Thymus (tissue), 11 donors: ENCODE results near the gene RITA1. TPM values are rescaled to one million over a fixed set of nuclear protein-coding genes. Genes with fewer than 3 reads are reported as not detected.

Experiments used
- DNase-seq, 9 donors: peaks; one replicate each; pipeline ENCODE4 v3.0.0-alpha.2; 2013; ENCODE audit warnings: low spot score in 9 of 9, low read depth in 6 of 9, missing footprints in 1 of 9
- H3K27ac ChIP-seq, 2 donors: one replicate each; pipeline ENCODE4 v1.5.1; 2013; ENCODE audit warnings: control low read depth in 1 of 2, low read depth in 1 of 2, low read length in 1 of 2, mild to moderate bottlenecking in 1 of 2, moderate library complexity in 1 of 2
- H3K27me3 ChIP-seq, 2 donors: one replicate each; pipeline ENCODE4 v1.5.1; 2013; ENCODE audit warnings: low read length in 1 of 2; ENCODE audit not compliant: control insufficient read depth in 2 of 2, insufficient read depth in 1 of 2
- H3K36me3 ChIP-seq, 2 donors: one replicate each; pipeline ENCODE4 v1.5.1; 2013; ENCODE audit warnings: low read length in 1 of 2, mild to moderate bottlenecking in 1 of 2, moderate library complexity in 1 of 2; ENCODE audit not compliant: control insufficient read depth in 2 of 2, insufficient read depth in 2 of 2
- H3K4me1 ChIP-seq, 2 donors: one replicate each; pipeline ENCODE4 v1.5.1; 2013; ENCODE audit warnings: low read length in 2 of 2; ENCODE audit not compliant: control insufficient read depth in 2 of 2, insufficient read depth in 2 of 2
- H3K4me3 ChIP-seq, 2 donors: one replicate each; pipeline ENCODE4 v1.5.1; 2013; ENCODE audit warnings: low read length in 2 of 2, control low read depth in 1 of 2, mild to moderate bottlenecking in 1 of 2
- H3K9me3 ChIP-seq, 2 donors: one replicate each; pipeline ENCODE4 v1.5.1; 2013; ENCODE audit warnings: low read length in 1 of 2, mild to moderate bottlenecking in 1 of 2; ENCODE audit not compliant: control insufficient read depth in 2 of 2, insufficient read depth in 1 of 2
- WGBS: extraction: QIAGEN DNeasy Blood & Tissue Kit; methylation state at CpG from one replicate; pipeline ENCODE4 v1.1.7; 2013; 5-methylcytosine and 5-hydroxymethylcytosine counted together
- polyA plus RNA-seq: library from polyadenylated mRNA; stranded (reverse); fragments of 200-250 nt; gene quantifications from one replicate; pipeline ENCODE4 v1.2.3, GENCODE V29; 2013
- total RNA-seq: library from RNA; stranded (reverse); fragments of 120-200 nt; gene quantifications from one replicate; pipeline ENCODE4 v1.2.4, GENCODE V29; 2013
- donor health status: healthy.

Gene RITA1
- total and polyA plus RNA-seq, 2 donors = 8.5 to 18.3 TPM

DNA sequence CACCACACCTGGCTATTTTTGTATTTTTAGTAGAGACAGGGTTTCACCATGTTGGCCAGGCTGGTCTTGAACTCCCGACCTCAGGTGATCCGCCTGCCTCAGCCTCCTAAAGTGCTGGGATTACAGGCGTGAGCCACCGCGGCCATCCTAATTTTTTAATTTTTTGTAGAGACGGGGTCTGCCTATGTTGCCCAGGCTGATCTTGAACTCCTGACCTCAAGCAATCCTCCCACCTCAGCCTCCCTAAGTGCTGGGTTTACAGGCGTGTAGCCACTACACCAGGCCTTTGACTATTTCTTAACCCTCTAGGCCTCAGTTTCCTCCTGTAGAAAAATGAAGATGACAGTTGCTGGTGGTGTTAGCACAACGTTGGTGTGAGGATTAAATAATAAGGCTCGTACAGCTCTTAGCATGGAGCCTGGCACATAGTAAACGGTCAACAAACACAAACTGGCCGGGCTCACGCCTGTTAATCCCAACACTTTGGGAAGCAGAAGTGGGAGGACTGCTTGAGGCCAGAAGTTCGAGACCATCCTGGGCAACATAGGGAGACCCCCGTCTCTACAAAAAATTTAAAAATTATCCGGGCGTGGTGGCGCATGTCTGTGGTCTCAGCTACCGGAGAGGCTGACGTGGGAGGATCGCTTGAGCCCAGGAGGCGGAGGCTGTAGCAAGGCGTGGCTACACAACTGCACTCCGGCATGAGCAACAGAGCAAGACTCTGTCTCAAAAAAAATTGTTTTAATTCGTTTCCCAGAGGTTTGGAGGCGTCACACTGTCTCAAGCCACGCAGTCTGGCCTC, 1.2 kb upstream of the RITA1 start:
- Histone ChIP-seq H3K4me3 (peak overlapping the region; percentile 70 to 99), H3K36me3 (peaks cover 20 to 24% of the 10 kb centered on the region in 2 donors), H3K4me1 (peaks cover 14 to 17% of the 10 kb centered on the region in 2 donors), H3K27me3 (no peaks in the 10 kb centered on the region), H3K9me3 (no peaks in the 10 kb centered on the region), H3K27ac (peak overlapping the region; percentile 47 to 90)
- DNase-seq = no peak
- WGBS = 36% methylated on average over 26 of the region's 26 CpGs

DNA sequence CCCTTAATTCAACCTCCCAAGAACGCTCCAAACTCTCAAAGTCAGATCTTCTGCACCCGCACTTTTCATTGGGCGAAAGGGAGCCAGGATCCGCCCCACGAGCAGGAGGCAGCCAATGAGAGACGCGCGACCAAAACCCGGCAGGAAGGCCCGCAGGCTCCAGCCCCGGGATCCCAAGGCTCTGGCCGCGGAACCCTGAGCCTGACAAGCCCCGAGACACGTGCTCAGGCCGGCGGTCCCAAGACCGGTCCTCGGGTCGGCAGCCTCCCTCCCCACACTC, 681 bp upstream of the RITA1 start:
- Histone ChIP-seq H3K9me3 (no peaks in the 10 kb centered on the region), H3K27me3 (no peaks in the 10 kb centered on the region), H3K4me1 (peaks cover 14 to 17% of the 10 kb centered on the region in 2 donors), H3K36me3 (peaks cover 19 to 20% of the 10 kb centered on the region in 2 donors), H3K4me3 (peak overlapping the region; percentile 70 to 99), H3K27ac (peak overlapping the region; percentile 83 to 90)
- peak; percentile 86 to 96 (median 88) for DNase-seq
- under 1% methylated on average over 20 of the region's 20 CpGs for WGBS

DNA sequence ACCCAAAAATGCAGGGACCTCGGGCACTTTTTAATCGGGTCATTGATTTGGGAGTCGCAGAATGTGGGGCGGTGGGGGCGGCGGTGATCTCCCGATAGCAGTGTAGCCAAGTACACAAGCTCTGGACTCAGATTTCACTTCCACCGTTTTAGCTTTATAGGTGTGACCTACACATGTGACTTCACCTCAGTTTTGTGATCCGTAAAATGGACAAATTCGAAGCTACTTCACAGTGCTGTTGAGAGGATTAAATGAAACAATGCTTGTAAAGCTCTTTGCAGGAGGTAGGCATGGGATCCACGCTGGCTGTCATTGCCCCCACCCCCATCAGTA, 478 bp downstream of the RITA1 start:
- H3K27ac ChIP-seq = peak overlapping the region in 1 of 2 donors; percentile 90
- 17% methylated on average over 11 of the region's 11 CpGs for WGBS
- H3K4me3 ChIP-seq = peak overlapping the region; percentile 70 to 99
- no peak for DNase-seq
- H3K27me3 ChIP-seq = no peaks in the 10 kb centered on the region
- peaks cover 13% of the 10 kb centered on the region in 2 donors for H3K36me3 ChIP-seq
- peaks cover 14 to 17% of the 10 kb centered on the region in 2 donors for H3K4me1 ChIP-seq
- H3K9me3 ChIP-seq = no peaks in the 10 kb centered on the region

DNA sequence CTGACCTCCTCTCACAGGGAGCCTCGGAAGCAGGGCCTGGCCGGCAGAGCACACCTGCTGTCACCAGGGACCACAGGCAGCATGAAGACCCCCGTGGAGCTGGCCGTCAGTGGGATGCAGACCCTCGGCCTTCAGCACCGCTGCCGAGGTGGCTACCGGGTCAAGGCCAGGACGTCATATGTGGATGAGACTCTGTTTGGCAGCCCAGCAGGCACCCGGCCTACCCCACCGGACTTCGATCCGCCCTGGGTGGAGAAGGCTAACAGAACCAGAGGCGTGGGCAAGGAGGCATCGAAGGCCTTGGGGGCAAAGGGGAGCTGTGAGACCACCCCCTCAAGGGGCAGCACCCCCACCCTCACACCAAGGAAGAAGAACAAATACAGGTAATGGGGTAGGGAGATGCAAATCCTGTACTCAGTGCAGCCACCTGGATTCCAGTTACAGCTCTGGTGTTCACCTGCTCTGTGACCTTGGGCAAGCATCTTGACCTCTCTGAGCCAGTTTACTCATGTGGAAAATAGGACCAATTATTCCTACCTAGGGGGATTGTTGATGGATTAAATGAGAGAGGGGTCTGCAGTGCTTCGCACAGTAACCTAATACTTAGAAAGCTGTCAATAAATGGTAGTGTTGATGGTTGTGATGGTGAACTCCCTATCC, 1.3 kb downstream of the RITA1 start:
- peaks cover 20% of the 10 kb centered on the region in 2 donors for H3K36me3 ChIP-seq

DNA sequence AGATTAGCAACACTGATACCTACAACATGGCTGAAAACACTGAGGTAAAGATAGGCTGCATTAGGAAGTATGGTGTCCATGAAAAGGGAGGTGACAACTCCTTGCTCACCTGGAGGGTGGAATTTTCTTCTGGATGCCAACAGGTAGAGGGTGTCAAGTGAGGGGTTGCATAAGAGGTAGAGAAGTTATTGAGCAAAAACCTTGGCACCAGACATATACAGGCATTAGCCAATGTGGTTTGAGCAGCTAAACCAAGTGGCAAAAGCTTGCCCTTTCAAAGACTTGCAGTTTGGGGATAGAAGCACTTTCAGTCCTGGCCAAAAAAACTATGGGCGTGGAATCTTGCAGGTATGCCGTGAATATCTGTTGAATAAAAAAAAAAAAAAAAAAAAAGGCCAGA, 3.8 kb downstream of the RITA1 start:
- H3K36me3 ChIP-seq = peaks cover 22 to 27% of the 10 kb centered on the region in 2 donors
- 97% methylated on average over 2 of the region's 2 CpGs for WGBS
- no peaks in the 10 kb centered on the region for H3K27me3 ChIP-seq
- peaks cover 9 to 12% of the 10 kb centered on the region in 2 donors for H3K4me1 ChIP-seq
- no peak overlapping the region for H3K27ac ChIP-seq
- no peak overlapping the region for H3K4me3 ChIP-seq
- no peak for DNase-seq
- no peaks in the 10 kb centered on the region for H3K9me3 ChIP-seq

More for the DNA sequence above, 1.3 kb downstream of the RITA1 start:
- 96% methylated on average over 16 of the region's 16 CpGs for WGBS
- Histone ChIP-seq H3K9me3 (no peaks in the 10 kb centered on the region), H3K4me3 (no peak overlapping the region), H3K4me1 (peaks cover 14 to 17% of the 10 kb centered on the region in 2 donors), H3K27ac (no peak overlapping the region), H3K27me3 (no peaks in the 10 kb centered on the region)
- DNase-seq = no peak

DNA sequence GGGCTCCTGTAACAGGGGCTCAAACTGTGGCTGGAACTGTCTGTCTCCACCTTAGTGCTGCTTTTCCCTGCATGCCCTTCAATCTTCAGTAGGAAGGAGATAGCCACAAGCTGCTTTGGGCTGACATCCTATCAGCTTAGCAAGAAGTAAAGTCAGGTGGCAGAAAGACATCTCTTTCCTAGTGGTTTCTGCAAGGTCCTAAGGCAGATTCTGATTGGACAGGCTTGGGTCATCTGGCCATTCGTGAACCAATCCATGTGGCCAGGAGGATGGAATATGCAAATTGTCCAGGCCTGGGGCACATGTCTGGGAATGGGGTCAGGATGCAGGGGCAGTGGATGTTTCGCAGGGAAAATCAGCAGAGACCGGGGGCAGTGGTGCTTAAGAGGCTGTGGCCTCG, 5.2 kb downstream of the RITA1 start:
- H3K4me1 ChIP-seq = peaks cover 8 to 11% of the 10 kb centered on the region in 2 donors
- WGBS = 98% methylated on average over 4 of the region's 4 CpGs
- H3K27ac ChIP-seq = no peak overlapping the region
- no peak for DNase-seq
- H3K9me3 ChIP-seq = no peaks in the 10 kb centered on the region
- no peak overlapping the region for H3K4me3 ChIP-seq
- peaks cover 22 to 27% of the 10 kb centered on the region in 2 donors for H3K36me3 ChIP-seq
- no peaks in the 10 kb centered on the region for H3K27me3 ChIP-seq

GRCh38 chr12:113191227-113191626, 5.7 kb downstream of the RITA1 start:
- DNase-seq = no peak
- Histone ChIP-seq H3K4me1 (peaks cover 7 to 8% of the 10 kb centered on the region in 2 donors), H3K9me3 (no peaks in the 10 kb centered on the region), H3K36me3 (peaks cover 22 to 27% of the 10 kb centered on the region in 2 donors), H3K27ac (no peak overlapping the region), H3K27me3 (no peaks in the 10 kb centered on the region), H3K4me3 (no peak overlapping the region)
- 97% methylated on average over 19 of the region's 19 CpGs for WGBS

DNA sequence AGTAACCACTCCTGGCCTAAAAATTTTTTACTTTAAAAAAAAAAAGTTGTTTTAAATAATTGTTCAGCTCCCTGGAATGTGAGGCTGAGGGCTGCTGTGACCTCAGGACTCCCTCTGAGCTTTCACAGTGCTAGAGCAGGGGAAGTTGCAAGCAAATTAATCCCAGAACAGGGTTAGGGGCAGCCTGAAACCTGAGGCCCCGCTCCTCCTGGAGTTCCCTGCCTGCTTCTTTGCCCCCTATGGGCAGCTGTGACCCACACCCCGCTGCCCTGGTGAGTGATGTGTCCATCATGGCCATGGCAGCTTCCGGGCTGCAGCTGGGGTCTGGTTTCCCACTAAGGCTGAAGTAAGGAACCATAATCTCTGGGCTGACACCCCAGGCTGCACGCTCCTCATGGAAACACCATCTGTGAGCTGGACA, 9.5 kb downstream of the RITA1 start:
- no peak overlapping the region for H3K4me3 ChIP-seq
- no peak overlapping the region for H3K27ac ChIP-seq
- H3K27me3 ChIP-seq = no peaks in the 10 kb centered on the region
- WGBS = 96% methylated on average over 4 of the region's 4 CpGs
- no peaks in the 10 kb centered on the region for H3K9me3 ChIP-seq
- no peaks in the 10 kb centered on the region for H3K4me1 ChIP-seq
- no peak for DNase-seq
- peaks cover 20 to 22% of the 10 kb centered on the region in 2 donors for H3K36me3 ChIP-seq

- no peak overlapping the region for H3K4me3 ChIP-seq
- DNase-seq = no peak
- no peaks in the 10 kb centered on the region for H3K9me3 ChIP-seq
- H3K36me3 ChIP-seq = peaks cover 19 to 22% of the 10 kb centered on the region in 2 donors
- no peaks in the 10 kb centered on the region for H3K4me1 ChIP-seq
- H3K27me3 ChIP-seq = no peaks in the 10 kb centered on the region
- H3K27ac ChIP-seq = no peak overlapping the region
- 97% methylated on average over 13 of the region's 13 CpGs for WGBS
These were observed 10.1 kb downstream of the RITA1 start for GRCh38 chr12:113195598-113195997.
